ENCODE data around the gene DNPEP. TPM values are rescaled to one million over a fixed set of nuclear protein-coding genes. Genes with fewer than 3 reads are reported as not detected.

DNPEP gene
- total RNA-seq, 4 donors from 2014 or later: 35.9 to 49.5 (median 41.6) TPM

DNA sequence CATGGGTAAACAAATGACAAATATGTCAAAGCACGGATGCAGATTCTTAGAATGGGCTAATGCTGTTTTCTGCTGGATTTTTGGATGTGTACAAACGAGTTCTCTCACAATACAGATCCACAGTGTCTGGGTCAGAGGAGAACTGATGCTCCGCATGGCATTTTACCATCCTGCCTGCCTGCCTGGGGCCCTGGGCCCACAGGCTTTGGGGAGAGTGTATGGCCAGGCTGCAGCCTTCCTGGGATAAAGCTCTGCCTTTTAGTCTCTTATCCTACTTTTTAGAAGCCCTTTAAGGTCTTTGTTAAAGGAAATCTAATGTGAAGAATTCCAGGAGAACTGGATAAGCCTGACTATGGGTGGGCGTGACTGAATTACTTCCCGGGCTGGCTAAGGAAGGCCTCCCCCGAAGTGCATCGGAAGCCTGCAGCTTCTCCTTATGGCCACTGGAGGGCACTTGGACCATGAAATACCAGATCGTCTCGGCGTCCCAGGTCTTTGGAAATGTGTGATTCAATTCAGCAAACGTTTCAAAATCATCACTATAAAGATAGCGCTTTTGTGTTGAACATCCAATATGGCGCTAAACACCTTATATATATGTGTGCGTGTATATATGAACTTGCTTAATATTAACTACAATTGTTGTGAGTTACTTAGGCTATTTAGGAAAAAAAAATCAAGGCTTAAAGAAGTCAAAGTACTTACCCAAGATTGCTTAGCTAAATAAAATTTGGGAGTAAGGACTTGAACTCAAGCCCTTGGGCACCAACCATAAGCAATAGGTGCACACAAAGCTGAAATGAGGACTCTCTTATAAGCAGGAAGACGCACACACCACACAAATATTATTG lies 15.2 kb upstream of the DNPEP start:
- no peaks in the 10 kb centered on the region for H3K36me3 ChIP-seq
- TF ChIP-seq, protein P1, sequence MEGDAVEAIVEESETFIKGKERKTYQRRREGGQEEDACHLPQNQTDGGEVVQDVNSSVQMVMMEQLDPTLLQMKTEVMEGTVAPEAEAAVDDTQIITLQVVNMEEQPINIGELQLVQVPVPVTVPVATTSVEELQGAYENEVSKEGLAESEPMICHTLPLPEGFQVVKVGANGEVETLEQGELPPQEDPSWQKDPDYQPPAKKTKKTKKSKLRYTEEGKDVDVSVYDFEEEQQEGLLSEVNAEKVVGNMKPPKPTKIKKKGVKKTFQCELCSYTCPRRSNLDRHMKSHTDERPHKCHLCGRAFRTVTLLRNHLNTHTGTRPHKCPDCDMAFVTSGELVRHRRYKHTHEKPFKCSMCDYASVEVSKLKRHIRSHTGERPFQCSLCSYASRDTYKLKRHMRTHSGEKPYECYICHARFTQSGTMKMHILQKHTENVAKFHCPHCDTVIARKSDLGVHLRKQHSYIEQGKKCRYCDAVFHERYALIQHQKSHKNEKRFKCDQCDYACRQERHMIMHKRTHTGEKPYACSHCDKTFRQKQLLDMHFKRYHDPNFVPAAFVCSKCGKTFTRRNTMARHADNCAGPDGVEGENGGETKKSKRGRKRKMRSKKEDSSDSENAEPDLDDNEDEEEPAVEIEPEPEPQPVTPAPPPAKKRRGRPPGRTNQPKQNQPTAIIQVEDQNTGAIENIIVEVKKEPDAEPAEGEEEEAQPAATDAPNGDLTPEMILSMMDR (IDR thresholded peaks at IDR 0.05): peak; percentile 74 to 89 (median 83)
- TF ChIP-seq POLR2A (IDR thresholded peaks at IDR 0.05): no peak
- H3K9me3 ChIP-seq: no peaks in the 10 kb centered on the region
- no peak overlapping the region for H3K27ac ChIP-seq
- H3K27me3 ChIP-seq: no peaks in the 10 kb centered on the region
- peaks cover 0 to 5% of the 10 kb centered on the region in 2 donors for H3K4me1 ChIP-seq
- H3K4me3 ChIP-seq (replicated peaks in 1 of 3): no peak overlapping the region
- WGBS, 2 donors: 19 to 20% methylated on average over 15 of the region's 15 CpGs
- DNase-seq: peak; percentile 61 to 66
- intact Hi-C loops (cut with DNase I): loop anchor here (10.0 kb wide), 1 partner anchor 232 kb away; no protein-coding TSS in a partner anchor

DNA sequence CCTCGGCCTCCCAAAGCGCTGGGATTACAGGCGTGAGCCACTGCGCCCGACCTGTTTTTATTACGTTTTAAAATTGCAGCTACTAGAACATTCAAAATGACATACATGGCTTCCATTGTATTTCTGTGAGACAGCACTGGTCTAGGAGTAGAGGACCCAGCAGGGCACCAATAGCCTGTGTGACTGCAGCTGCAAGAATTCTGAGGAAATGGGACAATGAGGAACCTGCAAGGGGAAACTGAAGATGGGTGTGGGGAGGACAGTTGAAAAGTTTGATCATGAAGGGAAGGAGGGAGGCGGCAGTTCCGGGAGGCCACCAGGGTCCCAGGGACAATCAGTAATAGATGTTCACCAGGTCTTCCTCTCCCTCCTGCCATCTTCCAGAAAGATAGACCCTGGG lies 13.9 kb upstream of the DNPEP start:
- no peaks in the 10 kb centered on the region for H3K9me3 ChIP-seq
- 89 to 93% methylated on average over 8 of the region's 8 CpGs for WGBS, 2 donors
- H3K4me3 ChIP-seq (replicated peaks in 1 of 3): no peak overlapping the region
- H3K27me3 ChIP-seq: no peaks in the 10 kb centered on the region
- TF ChIP-seq, protein P1 (IDR thresholded peaks at IDR 0.05): no peak
- TF ChIP-seq POLR2A (IDR thresholded peaks at IDR 0.05): no peak
- no peaks in the 10 kb centered on the region for H3K36me3 ChIP-seq
- intact Hi-C loops (cut with DNase I): loop anchor here (2.0 to 10.0 kb wide), 2 partner anchors 129 to 233 kb away; no protein-coding TSS in a partner anchor
- DNase-seq: no peak
- peaks cover 0 to 5% of the 10 kb centered on the region in 2 donors for H3K4me1 ChIP-seq
- no peak overlapping the region for H3K27ac ChIP-seq

DNA sequence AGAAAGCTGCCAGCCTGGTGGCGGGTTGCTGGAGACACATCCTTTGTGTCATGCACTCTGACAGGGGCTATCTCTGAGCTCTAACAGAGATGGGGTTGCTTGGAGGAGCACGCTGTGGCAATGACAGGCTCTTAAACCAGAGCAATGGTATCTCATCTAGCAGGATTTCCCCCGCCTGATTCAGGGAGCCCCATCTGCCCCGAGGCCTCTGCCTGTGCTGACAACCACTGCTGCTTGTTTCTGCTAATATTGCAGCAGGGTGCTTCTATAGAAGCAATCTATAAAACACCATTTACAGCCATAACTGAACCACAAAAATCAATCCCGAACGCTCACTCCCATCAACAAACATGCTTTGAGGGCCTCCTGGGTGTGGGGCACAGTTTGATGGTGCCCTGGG lies 12.8 kb upstream of the DNPEP start:
- DNase-seq: no peak
- Histone ChIP-seq H3K4me3 (replicated peaks in 1 of 3) (no peak overlapping the region), H3K36me3 (no peaks in the 10 kb centered on the region), H3K27me3 (no peaks in the 10 kb centered on the region), H3K9me3 (no peaks in the 10 kb centered on the region), H3K27ac (no peak overlapping the region), H3K4me1 (peaks cover 0 to 5% of the 10 kb centered on the region in 2 donors)
- intact Hi-C loops (cut with DNase I): loop anchor here (2.0 to 10.0 kb wide), 2 partner anchors 130 to 234 kb away; no protein-coding TSS in a partner anchor
- no peak for TF ChIP-seq POLR2A (IDR thresholded peaks at IDR 0.05)
- TF ChIP-seq, protein P1 (IDR thresholded peaks at IDR 0.05): no peak
- 57 to 63% methylated on average over 6 of the region's 6 CpGs for WGBS, 2 donors

DNA sequence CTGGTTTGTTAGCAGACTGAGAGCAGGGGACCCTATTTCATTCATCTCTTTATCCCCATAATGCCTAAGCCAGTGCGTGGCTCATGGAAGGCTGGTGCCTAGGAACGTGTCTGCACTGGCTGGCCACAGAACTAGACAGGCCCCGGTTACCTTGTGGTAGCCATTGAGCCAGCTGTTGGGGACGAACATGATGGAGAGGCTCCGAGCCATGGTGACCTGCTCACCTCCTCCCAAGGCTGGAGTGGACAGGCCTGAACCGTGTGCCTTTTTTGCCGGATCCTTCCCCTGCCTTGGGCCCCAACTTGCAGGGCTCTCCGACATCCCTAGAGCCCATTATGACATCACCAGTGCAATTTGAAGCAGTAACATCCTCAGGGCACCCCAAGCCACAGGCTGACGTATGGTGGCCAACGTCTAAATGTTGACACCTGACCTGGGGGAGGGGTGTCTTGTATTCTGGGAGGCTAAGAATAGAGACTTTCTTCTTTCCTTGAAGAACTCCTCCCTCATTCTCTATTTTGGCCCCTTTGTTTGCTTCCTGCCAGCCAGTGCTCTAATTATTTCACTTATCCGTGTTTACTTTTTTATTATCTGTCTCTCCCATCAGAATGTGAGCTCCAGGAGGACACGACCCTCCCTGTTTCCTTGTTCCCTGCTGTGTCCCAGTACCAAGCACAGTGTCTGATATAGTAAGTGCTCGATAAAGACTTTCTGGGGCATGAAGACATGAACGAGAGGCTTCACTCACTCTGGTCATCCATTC lies 12.2 kb upstream of the DNPEP start:
- TF ChIP-seq, protein P1 (IDR thresholded peaks at IDR 0.05): no peak
- no peak for TF ChIP-seq POLR2A (IDR thresholded peaks at IDR 0.05)
- H3K27me3 ChIP-seq: no peaks in the 10 kb centered on the region
- H3K9me3 ChIP-seq: no peaks in the 10 kb centered on the region
- WGBS, 2 donors: 71% methylated on average over 11 to 14 of the region's 14 CpGs
- no peak overlapping the region for H3K27ac ChIP-seq
- intact Hi-C loops (cut with DNase I): loop anchor here (2.0 to 10.0 kb wide), 2 partner anchors 131 to 235 kb away; no protein-coding TSS in a partner anchor
- no peak for DNase-seq
- H3K4me3 ChIP-seq (replicated peaks in 1 of 3): no peak overlapping the region
- peaks cover 0 to 5% of the 10 kb centered on the region in 2 donors for H3K4me1 ChIP-seq
- no peaks in the 10 kb centered on the region for H3K36me3 ChIP-seq

Measured in thyroid gland (tissue), 4 donors.